GM21515 (cell line): ENCODE results near the gene FAM117B.
"Not testable (repeated sequence)": the region's sequence is repeated elsewhere in the genome, so short reads cannot be mapped to it uniquely, and the experiment has no call there.

Experiments used
- ATAC-seq: cut with Tn5 transposase; IDR thresholded peaks from one replicate; pipeline ENCODE4 v1.9.1; 2021; ENCODE audit not compliant: unreplicated experiment

The FAM117B gene

GRCh38 chr2:202700075-202700901, 65.5 kb downstream of the FAM117B start:
- no peak for ATAC-seq

- ATAC-seq, result no peak
Measured at GRCh38 chr2:202703091-202703490, 68.3 kb downstream of the FAM117B start.

- no peak for ATAC-seq
Measured at GRCh38 chr2:202704248-202704647, 69.5 kb downstream of the FAM117B start.

- no peak for ATAC-seq
Measured at GRCh38 chr2:202705446-202706020, 70.8 kb downstream of the FAM117B start.

- ATAC-seq, result not testable (repeated sequence)
Measured at GRCh38 chr2:202714971-202715935, 80.5 kb downstream of the FAM117B start.

- no peak for ATAC-seq
Measured at GRCh38 chr2:202716114-202716718, 81.4 kb downstream of the FAM117B start.

GRCh38 chr2:202716953-202717597, 82.3 kb downstream of the FAM117B start:
- ATAC-seq, result no peak

- ATAC-seq, result no peak
Measured at GRCh38 chr2:202717598-202718310, 83.0 kb downstream of the FAM117B start.

- no peak for ATAC-seq
Measured at GRCh38 chr2:202718614-202719013, 83.8 kb downstream of the FAM117B start.

GRCh38 chr2:202720226-202720625, 85.5 kb downstream of the FAM117B start:
- ATAC-seq, result no peak

GRCh38 chr2:202721621-202722020, 86.9 kb downstream of the FAM117B start:
- no peak for ATAC-seq

GRCh38 chr2:202723746-202724145, 89.0 kb downstream of the FAM117B start:
- no peak for ATAC-seq

- no peak for ATAC-seq
Measured at GRCh38 chr2:202726070-202726469, 91.3 kb downstream of the FAM117B start.

GRCh38 chr2:202736826-202737225, 102.1 kb downstream of the FAM117B start:
- ATAC-seq, result no peak

GRCh38 chr2:202743613-202744012, 108.8 kb downstream of the FAM117B start:
- no peak for ATAC-seq

GRCh38 chr2:202749477-202749876, 114.7 kb downstream of the FAM117B start:
- no peak for ATAC-seq

- no peak for ATAC-seq
Measured at GRCh38 chr2:202750763-202751427, 116.1 kb downstream of the FAM117B start.

GRCh38 chr2:202752071-202752470, 117.3 kb downstream of the FAM117B start:
- ATAC-seq, result no peak

GRCh38 chr2:202754936-202755335, 120.2 kb downstream of the FAM117B start:
- no peak for ATAC-seq
